Activated CD8-positive, alpha-beta memory T cell treated with anti-CD3 and anti-CD28 coated beads for 4 hours (primary cell): ENCODE measurements around the gene ABHD16B.

Experiments used
- DNase-seq, 2 donors: peaks; one replicate each; pipeline ENCODE4 v3.0.0-alpha.2; 2020; ENCODE audit warnings: low read depth in 2 of 2

The ABHD16B gene

GRCh38 chr20:63861365-63861934 lies at the start of gene ABHD16B:
TSS of gene ABHD16B (plus strand) at chr20:63861498. CDS start at chr20:63861541, 43 bp downstream.
- DNase-seq: no peak

GRCh38 chr20:63814891-63815614 lies 46.2 kb upstream of the ABHD16B start:
- no peak for DNase-seq

DNA sequence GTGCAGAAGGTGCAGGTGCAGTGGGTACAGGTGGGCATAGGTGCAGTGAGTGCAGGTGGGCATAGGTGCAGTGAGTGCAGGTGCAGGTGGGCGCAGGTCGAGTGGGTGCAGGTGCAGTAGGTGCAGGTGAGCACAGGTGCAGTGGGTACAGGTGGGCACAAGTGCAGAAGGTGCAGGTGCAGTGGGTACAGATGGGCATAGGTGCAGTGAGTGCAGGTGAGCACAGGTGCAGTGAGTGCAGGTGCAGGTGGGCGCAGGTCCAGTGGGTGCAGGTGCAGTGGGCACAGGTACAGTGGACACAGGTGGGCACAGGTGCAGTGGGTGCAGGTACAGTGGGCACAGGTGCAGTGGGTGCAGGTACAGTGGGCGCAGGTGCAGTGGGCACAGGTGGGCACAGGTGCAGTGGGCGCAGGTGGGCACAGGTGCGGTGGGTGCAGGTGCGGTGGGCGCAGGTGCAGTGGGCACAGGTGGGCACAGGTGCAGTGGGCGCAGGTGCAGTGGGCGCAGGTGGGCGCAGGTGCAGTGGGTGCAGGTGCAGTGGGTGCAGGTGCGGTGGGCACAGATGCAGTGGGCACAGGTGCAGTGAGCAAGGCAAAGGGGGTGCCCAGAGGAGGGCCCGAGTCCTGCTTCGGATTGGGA lies 45.6 kb upstream of the ABHD16B start:
- no peak for DNase-seq

DNA sequence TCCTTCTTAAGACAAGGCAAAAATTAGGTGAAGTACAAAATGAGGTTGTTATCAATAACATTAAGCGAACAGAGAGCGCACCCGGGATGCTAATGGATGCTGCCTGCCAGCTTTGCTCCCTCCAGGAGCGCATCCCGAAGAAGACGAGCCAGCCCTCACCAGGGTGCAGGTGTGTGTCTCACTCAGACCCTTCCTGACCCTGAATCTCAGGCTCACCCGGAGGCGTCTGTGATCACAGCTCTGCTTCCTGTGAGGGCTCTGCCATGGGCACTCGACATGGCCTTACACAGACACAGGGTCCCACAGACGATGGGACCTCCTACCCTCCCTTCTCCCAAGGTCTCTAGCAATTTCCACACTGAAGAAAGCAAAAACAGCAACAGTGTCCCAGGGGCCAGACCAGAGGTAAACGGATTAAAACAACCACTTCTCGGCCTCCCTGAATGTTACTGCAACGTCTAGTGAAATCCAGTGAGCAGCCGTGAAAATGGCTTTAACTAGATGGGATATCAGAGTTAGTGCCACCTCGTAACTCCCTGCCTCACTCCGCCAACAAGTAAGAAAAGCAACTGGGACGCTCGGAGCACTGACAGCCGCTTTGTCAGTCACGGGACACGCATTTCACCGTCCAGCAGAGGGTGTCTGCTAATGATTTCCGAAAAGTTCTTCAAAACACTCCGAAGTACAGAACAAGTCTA lies 41.9 kb upstream of the ABHD16B start:
- no peak for DNase-seq

GRCh38 chr20:63821811-63822210 lies 39.5 kb upstream of the ABHD16B start:
- no peak for DNase-seq

GRCh38 chr20:63822276-63822696 lies 39.0 kb upstream of the ABHD16B start:
- no peak for DNase-seq

DNA sequence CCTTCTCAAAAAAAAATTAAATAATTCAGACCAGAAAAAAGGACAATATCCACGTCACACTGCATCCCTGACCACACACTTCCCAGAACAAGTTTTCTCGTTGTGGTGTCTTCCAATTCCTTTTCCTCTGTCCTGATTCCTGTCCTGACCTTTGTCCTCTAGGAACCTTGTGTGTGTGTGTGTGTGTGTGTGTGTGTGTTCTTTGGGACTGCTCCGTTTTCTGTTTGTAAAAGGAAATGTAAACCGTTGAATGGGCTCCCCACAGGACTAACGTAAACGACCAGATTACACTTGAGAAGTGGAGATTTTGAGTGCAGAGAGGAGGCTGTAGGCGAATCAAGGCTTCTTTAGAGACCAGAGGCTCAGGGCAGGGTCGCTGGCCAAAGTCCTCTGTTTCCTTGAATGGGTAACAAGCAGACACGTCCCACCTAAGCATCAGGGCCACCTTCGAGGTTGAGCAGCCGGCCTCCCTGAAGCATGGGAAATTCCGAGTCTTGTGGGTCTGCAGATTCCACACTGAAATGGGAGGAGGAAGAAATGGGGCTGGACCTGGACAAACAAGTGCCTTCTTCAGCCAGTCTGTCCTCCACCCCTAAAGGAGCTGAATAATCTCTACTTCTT lies 37.5 kb upstream of the ABHD16B start:
- DNase-seq: no peak

GRCh38 chr20:63825331-63826118 lies 35.8 kb upstream of the ABHD16B start:
- DNase-seq: no peak

- no peak for DNase-seq
Measured at GRCh38 chr20:63826753-63827152, 34.5 kb upstream of the ABHD16B start.

GRCh38 chr20:63828124-63828523 lies 33.2 kb upstream of the ABHD16B start:
- DNase-seq: no peak

- DNase-seq: no peak
Measured at GRCh38 chr20:63828545-63828944, 32.8 kb upstream of the ABHD16B start.

GRCh38 chr20:63828951-63829350 lies 32.3 kb upstream of the ABHD16B start:
- no peak for DNase-seq

DNA sequence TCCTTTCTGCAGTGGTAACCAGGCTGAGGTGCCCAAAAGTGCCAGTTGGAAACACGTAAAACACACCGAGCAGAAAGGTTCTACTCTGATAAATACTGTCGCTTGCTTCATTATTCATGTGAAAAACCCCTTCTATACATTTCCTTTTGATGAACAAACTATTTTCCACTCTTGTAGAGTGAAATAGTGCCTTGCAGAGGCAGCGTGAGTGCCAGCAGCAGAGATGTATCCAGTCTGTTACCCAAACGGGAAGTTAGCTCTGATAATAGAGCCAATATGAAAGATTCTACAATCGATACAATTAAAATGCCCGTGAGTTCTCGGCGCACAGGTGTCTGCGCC lies 31.7 kb upstream of the ABHD16B start:
- no peak for DNase-seq

GRCh38 chr20:63829945-63830835 lies 31.1 kb upstream of the ABHD16B start:
- no peak for DNase-seq

DNA sequence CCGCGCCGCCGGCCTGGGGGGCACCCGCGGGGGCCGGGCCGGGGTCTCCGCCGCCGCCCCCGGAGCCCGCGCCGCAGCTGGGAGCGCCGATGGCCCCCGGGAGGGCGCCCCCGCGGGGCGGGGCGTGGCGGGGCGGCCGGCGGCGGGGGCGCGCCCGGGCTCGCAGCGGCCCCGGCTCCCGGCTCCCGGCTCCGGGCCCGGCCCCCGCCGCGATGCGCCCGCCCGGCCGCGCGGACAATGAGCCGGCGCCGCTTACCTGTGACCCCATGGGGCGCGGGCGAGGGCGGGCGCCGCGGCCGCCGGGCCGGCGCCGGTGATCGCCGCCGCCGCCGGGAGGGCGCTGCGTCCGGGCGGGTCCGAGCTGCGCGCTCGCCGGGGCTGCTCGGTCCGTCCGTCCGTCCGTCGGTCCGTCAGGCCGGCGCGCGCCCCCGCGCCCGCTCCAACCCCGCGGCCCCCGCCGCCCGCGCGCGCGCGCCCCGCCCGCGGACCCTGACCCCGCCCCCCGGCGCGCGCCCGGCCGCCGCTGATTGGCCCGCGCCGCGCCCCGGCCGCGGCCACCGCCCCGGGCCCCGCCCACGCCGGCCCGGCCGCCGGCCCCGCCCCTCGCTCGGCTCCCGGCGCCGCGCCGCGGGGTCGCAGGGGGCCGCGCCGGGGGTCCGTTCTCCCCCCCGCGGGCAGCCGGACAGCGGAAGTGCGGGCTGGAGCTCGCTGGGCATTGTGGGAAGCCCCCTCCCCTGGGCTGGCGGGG lies 30.3 kb upstream of the ABHD16B start, which contains the start of gene ZBTB46:
Gene ZBTB46, minus strand, starts transcription at position 424 of the 748 bp plus-strand sequence. CDS start 40,507 bp downstream, outside the sequence.
- DNase-seq: no peak

DNA sequence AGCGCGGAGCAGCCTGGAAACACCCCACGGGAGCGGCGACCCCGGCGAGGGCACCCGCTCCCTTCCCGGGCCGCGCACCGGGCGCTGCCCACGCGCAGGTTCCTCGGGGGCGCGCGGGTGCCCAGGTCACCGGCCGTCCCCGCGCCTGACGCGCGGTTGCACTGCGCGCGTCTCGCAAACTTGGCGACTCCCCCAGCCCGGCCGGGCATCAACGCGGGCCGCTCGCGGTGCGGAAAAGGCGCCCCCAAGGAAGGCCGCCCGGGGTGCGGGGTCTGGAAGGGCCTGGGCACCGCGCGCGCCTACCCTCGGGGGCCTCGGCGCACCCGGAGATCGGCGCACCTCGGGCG lies 29.7 kb upstream of the ABHD16B start:
- DNase-seq: no peak

GRCh38 chr20:63831993-63832686 lies 29.2 kb upstream of the ABHD16B start:
- no peak for DNase-seq

DNA sequence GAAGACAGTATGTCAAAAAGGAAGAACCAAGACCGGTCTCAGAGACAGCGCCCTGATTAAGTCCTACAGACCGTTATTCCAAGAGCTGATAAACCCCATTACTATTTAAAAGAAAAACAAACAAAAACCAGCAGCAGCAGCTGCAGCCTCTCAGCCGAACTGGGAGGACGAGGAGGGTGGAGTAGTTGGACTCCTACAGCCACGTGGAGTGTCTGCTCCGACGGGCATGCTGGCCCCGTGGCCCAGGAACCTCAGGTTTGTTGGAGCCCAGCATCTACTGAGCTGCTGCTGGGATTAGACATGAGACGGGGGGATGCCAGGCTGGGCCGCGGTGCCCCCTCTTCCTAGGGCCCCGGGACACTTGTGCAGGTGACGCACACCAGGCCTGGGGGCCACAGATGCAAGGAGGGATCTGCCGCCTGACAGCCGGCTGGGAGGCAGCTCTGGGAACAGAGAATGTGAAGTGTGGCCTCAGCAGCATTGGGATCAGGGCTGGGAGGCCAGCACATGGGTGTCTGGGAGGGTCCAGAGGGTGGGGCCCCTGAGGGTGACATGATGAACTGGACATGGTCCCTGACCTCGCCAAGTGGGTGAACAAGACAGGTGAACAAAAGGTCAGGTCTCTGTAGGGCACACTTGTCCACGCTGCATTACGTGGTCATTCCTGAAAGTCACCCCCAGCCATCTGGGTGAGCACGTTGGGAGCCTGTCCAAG lies 27.4 kb upstream of the ABHD16B start:
- no peak for DNase-seq
